HG03066 (cell line): ENCODE measurements around the gene RASGRF1.
"Not testable (repeated sequence)": the region's sequence is repeated elsewhere in the genome, so short reads cannot be mapped to it uniquely, and the experiment has no call there.

Experiments used
- ATAC-seq: cut with Tn5 transposase; IDR thresholded peaks from one replicate; pipeline ENCODE4 v1.9.1; 2021; ENCODE audit warnings: low read depth; ENCODE audit not compliant: unreplicated experiment

Gene RASGRF1

GRCh38 chr15:78934655-78935023 is 155.9 kb downstream of the RASGRF1 start:
- no peak for ATAC-seq

- no peak for ATAC-seq
Observed at GRCh38 chr15:78933823-78934654, 156.5 kb downstream of the RASGRF1 start.

DNA sequence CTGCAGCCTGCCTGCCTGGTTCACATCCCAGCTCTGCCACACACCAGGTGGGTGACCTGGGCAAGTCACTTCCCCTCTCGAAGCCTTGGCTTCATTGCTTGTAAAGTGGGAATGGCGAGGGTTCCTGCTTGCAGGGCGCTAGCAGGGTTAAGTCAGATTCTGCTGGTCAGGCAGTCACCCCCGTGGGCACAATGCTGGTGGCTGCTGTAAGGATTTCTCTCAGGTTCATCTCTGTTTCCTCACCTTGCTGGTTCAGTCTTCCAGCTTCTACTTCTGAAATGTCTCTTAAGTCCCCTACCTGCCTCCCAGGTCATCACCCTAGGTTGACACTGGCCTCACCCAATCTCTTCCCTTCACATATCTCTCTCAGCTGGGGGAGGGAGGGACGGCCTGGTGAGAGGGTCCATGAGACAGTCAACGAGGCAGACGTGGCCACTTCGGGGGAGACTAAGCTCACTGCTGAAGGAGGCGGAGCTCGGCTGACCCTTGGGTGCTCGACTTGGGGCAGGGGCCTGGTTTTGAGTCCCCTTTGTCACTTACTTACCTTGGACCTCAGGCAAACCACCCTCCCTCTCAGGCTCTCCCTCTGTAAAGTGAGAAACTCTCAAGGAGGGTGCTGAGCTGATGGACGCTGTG is 157.3 kb downstream of the RASGRF1 start:
- ATAC-seq: no peak

GRCh38 chr15:78932258-78932808 is 158.2 kb downstream of the RASGRF1 start:
- no peak for ATAC-seq

DNA sequence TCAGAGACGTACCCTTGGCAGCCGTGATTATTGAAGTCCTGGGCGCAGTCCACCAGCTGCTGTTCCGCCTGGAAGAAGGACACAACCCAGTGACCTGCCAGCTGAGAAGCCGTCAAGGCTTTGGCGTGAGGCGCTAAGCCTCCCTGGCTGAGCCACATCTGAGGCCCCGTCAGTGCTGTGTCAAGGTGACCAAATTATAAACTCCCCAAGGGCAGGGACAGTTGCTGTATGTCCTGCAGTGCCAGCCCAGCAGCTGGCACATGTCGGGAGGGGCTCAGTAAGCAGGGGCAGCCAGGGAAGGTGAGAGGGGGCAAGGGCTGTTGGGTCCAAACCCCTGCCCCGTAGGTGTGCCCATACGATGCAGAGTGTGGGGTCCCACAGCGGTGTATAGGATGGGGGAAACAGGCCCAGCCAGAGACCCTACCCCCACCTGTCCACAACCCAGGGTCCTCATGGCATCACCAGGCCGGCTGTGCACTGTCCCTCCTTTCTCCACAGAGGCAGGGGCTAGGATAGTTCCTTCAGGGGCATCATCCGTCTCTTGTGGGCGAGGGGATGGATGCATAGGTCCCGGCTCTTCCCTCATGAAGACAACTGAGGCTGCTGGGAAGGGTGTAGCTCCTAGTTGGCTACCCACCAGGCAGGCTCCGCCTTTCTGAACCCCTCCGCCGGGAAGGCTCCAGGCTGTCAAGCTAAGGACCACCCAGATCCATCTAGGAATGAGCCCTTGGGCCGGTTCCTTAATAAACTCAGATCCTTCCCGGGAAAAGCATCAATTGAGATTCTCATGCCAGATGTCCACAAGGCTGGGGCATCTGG is 158.9 kb downstream of the RASGRF1 start:
- ATAC-seq: no peak

GRCh38 chr15:78930577-78931388 is 159.8 kb downstream of the RASGRF1 start:
- ATAC-seq: no peak

GRCh38 chr15:78929536-78930264 is 160.9 kb downstream of the RASGRF1 start:
- ATAC-seq: no peak

- ATAC-seq: no peak
Observed at GRCh38 chr15:78928616-78929093, 161.9 kb downstream of the RASGRF1 start.

GRCh38 chr15:78928176-78928575 is 162.4 kb downstream of the RASGRF1 start:
- ATAC-seq: not testable (repeated sequence)

GRCh38 chr15:78927077-78927790 is 163.3 kb downstream of the RASGRF1 start:
- ATAC-seq: no peak

- ATAC-seq: no peak
Observed at GRCh38 chr15:78925956-78926743, 164.4 kb downstream of the RASGRF1 start.

DNA sequence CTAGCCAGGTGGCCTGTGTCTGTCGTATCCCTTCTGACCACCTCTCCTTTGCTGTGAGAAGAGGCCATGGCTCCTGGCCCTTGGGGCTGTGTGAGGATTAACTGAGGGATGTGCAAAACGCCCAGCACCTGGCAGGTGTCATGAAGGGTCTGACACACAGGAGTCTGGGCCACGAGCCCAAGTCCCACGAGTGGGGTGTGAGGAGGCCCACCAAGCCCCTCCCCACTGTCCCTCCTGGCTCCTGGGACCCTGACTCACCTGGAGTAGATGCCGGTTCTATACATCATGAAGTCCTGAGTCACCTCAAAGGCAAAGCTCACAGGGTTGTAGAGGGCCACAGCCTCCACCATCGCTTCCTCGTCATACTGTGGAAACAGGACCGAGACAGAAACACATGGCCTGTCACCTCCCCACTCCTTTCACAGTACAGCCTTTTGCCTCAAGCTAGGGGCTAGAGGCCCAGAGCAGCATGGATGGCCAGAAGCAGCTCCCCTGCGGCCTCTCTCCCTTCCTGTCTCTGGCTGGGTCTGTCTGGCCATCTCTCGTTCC is 165.4 kb downstream of the RASGRF1 start:
- ATAC-seq: no peak

GRCh38 chr15:78923480-78924360 is 166.9 kb downstream of the RASGRF1 start:
- no peak for ATAC-seq

DNA sequence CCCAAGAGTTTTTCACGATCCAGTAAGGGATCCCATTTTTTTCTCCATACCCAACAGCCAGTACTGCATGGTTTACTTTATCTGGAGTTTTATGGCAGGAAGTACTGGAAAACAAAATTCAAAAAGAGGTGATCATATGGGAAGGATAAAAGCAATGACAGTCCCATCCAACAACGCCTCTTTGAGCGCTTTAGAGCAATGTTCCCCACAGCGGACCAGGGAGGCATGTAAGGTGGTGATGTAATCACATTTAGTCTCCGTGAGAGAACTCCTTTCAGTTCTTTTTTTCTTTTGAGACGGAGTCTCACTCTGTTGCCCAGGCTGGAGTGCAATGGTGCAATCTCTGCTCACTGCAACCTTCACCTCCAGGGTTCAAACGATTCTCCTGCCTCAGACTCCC is 167.6 kb downstream of the RASGRF1 start:
- ATAC-seq: no peak

- ATAC-seq: no peak
Observed at GRCh38 chr15:78922527-78922926, 168.1 kb downstream of the RASGRF1 start.

DNA sequence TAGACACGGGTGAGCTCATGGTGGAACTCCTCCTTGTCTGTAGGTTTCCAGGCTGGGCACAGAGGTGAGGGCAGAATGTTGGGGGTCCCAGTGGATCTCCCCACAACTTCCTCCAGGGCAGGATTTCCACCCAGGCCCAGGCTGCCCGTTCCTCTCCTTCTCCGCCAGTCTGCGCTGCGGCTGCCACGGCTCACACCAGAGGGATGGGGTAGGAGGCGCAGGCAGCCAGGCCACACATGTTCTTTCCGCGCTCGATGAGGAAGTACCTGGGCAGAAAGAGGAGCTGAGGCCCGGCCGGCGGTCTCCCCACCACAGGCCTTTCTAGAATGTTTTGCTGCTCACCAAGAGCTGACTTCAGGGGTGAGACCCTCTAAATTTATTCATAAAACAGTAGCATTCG is 168.6 kb downstream of the RASGRF1 start:
- no peak for ATAC-seq

DNA sequence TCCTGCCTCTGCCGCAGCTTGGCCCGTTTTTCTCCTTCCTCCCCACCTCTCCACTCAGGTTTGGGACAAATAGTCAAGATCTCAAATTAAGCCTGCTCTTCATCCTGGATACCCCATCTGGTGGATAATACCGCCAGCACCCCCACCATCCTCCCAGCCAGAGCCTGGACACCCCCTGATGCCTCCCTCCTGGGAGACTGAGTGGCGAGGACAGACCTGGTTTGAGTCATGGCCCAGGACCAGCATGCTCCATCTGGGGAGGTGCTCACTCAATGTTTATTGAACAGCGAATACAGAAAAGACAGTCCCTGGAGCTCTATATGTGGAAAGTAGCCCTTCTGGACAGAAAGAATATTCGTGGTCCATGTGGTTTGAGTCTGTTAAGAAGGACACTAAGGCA is 169.1 kb downstream of the RASGRF1 start:
- ATAC-seq: no peak
